HL-60 (cell line): Measurements from ENCODE around the gene MAST2.

Experiments used
- DNase-seq, 2 experiments: peaks; one replicate each; pipeline ENCODE4 v3.0.0-alpha.2; 2010 to 2020; ENCODE audit warnings: low read depth in 1 of 2, low spot score in 1 of 2
- H3K27ac ChIP-seq: fragments of 250-450 bp; sonication (Bioruptor Pico); replicated peaks from 2 replicates; pipeline ENCODE4 v1.5.1; 2020; ENCODE audit warnings: mild to moderate bottlenecking, moderate library complexity
- H3K27me3 ChIP-seq: fragments of 250-450 bp; sonication (Bioruptor Pico); 2 replicates; pipeline ENCODE4 v1.5.1; 2021; ENCODE audit warnings: mild to moderate bottlenecking, moderate library complexity; ENCODE audit not compliant: insufficient read depth, poor library complexity, severe bottlenecking
- H3K4me3 ChIP-seq: replicated peaks from 2 replicates; pipeline ENCODE4 v1.5.1; 2011; ENCODE audit warnings: mild to moderate bottlenecking, control low read depth, low read length; ENCODE audit not compliant: insufficient read depth
- CTCF ChIP-seq: IDR thresholded peaks from one replicate; pipeline ENCODE4 v1.5.1; 2011; ENCODE audit warnings: low read length, control low read depth, inconsistent platforms; ENCODE audit not compliant: insufficient read depth
- GABPA ChIP-seq: IDR thresholded peaks from 2 replicates; pipeline ENCODE4 v1.6.1; 2012; ENCODE audit warnings: low read depth
- POLR2AphosphoS5 ChIP-seq: IDR thresholded peaks from 2 replicates; pipeline ENCODE4 v1.6.1; 2012; ENCODE audit warnings: low read depth
- REST ChIP-seq: IDR thresholded peaks from 2 replicates; pipeline ENCODE4 v1.6.1; 2012; ENCODE audit warnings: low read depth; ENCODE audit not compliant: insufficient replicate concordance
- SPI1 ChIP-seq: IDR thresholded peaks from 2 replicates; pipeline ENCODE4 v1.6.1; 2012; ENCODE audit warnings: low read depth, mild to moderate bottlenecking, borderline replicate concordance

MAST2 gene

GRCh38 chr1:46012236-46012635 is 208.8 kb downstream of the MAST2 start:
- no peak overlapping the region for H3K4me3 ChIP-seq
- DNase-seq, result no peak
- TF ChIP-seq GABPA (no peak), SPI1 (no peak), CTCF (no peak), REST (no peak), POLR2AphosphoS5 (no peak)

GRCh38 chr1:46013581-46013980 is 210.2 kb downstream of the MAST2 start:
- no peak overlapping the region for H3K4me3 ChIP-seq
- no peak for DNase-seq
- TF ChIP-seq POLR2AphosphoS5, result no peak
- no peak for TF ChIP-seq REST
- TF ChIP-seq GABPA, result no peak
- no peak for TF ChIP-seq CTCF
- no peak for TF ChIP-seq SPI1
- no peaks in the 10 kb centered on the region for H3K27me3 ChIP-seq
- no peak overlapping the region for H3K27ac ChIP-seq

More at GRCh38 chr1:46012236-46012635, 208.8 kb downstream of the MAST2 start:
- H3K27ac ChIP-seq, result no peak overlapping the region
- H3K27me3 ChIP-seq, result no peaks in the 10 kb centered on the region

- Histone ChIP-seq H3K27me3 (no peaks in the 10 kb centered on the region), H3K4me3 (no peak overlapping the region), H3K27ac (no peak overlapping the region)
- DNase-seq, result peak in 1 of 2 experiments; percentile 54
- TF ChIP-seq GABPA, result no peak
- no peak for TF ChIP-seq CTCF
- no peak for TF ChIP-seq REST
- TF ChIP-seq POLR2AphosphoS5, result no peak
- TF ChIP-seq SPI1, result no peak
These were observed 214.6 kb downstream of the MAST2 start for GRCh38 chr1:46017876-46018503.
